Hepatocyte (in vitro differentiated cells): ENCODE results near the gene MC1R.

Source experiments
- EZH2 ChIP-seq: fragments of 200-600 bp; sonication (generic); IDR thresholded peaks from 2 replicates; pipeline ENCODE4 v1.6.1; 2016; ENCODE audit warnings: antibody characterized with exemption, mild to moderate bottlenecking, borderline replicate concordance
- EZH2phosphoT487 ChIP-seq: fragments of 200-600 bp; sonication (generic); IDR thresholded peaks from one replicate; pipeline ENCODE4 v1.6.1; 2018; ENCODE audit warnings: antibody characterized with exemption, mild to moderate bottlenecking, low read depth, moderate library complexity; ENCODE audit not compliant: unreplicated experiment, severe bottlenecking
- TF ChIP-seq, protein P1 (sequence below): fragments of 200-600 bp; sonication (generic); IDR thresholded peaks from 2 replicates; pipeline ENCODE4 v1.5.1; 2016; ENCODE audit warnings: antibody characterized with exemption, mild to moderate bottlenecking; ENCODE audit not compliant: poor library complexity

DNA sequence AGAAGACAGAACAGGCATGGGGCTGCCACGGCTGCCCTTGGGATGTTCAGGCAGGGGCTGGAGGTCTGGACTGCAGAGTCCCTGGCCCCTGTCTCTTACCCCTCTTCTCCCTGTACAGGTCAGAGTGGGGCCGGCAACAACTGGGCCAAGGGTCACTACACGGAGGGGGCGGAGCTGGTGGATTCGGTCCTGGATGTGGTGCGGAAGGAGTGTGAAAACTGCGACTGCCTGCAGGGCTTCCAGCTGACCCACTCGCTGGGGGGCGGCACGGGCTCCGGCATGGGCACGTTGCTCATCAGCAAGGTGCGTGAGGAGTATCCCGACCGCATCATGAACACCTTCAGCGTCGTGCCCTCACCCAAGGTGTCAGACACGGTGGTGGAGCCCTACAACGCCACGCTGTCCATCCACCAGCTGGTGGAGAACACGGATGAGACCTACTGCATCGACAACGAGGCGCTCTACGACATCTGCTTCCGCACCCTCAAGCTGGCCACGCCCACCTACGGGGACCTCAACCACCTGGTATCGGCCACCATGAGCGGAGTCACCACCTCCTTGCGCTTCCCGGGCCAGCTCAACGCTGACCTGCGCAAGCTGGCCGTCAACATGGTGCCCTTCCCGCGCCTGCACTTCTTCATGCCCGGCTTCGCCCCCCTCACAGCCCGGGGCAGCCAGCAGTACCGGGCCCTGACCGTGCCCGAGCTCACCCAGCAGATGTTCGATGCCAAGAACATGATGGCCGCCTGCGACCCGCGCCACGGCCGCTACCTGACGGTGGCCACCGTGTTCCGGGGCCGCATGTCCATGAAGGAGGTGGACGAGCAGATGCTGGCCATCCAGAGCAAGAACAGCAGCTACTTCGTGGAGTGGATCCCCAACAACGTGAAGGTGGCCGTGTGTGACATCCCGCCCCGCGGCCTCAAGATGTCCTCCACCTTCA, 16.2 kb downstream of the MC1R start:
- TF ChIP-seq, protein P1, sequence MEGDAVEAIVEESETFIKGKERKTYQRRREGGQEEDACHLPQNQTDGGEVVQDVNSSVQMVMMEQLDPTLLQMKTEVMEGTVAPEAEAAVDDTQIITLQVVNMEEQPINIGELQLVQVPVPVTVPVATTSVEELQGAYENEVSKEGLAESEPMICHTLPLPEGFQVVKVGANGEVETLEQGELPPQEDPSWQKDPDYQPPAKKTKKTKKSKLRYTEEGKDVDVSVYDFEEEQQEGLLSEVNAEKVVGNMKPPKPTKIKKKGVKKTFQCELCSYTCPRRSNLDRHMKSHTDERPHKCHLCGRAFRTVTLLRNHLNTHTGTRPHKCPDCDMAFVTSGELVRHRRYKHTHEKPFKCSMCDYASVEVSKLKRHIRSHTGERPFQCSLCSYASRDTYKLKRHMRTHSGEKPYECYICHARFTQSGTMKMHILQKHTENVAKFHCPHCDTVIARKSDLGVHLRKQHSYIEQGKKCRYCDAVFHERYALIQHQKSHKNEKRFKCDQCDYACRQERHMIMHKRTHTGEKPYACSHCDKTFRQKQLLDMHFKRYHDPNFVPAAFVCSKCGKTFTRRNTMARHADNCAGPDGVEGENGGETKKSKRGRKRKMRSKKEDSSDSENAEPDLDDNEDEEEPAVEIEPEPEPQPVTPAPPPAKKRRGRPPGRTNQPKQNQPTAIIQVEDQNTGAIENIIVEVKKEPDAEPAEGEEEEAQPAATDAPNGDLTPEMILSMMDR: no peak
- TF ChIP-seq EZH2phosphoT487 (no peak), EZH2 (no peak)
